T-cell (primary cell): ENCODE data around the gene PRDM10. TPM values are rescaled to one million over a fixed set of nuclear protein-coding genes. Genes with fewer than 3 reads are reported as not detected.

ENCODE experiments used
- ATAC-seq, 4 experiments: fragments of 200-7000 bp in 3 of 4; fragments of 150-1000 bp in 1 of 4; cut with Tn5 transposase; replicated peaks in 1 of 4; 1 replicate in 3 of 4; 2 replicates in 1 of 4; pipeline ENCODE4 v1.10.0; 2021; ENCODE audit warnings: moderate library complexity in 3 of 4, mild to moderate bottlenecking in 2 of 4, moderate number of reproducible peaks in 1 of 4
- CTCF ChIA-PET, 2 donors: fragments of 300-600 bp; sonication (Branson Sonifier 250); formaldehyde crosslinking; loops; one replicate each; lab custom pipeline; 2022; ENCODE audit warnings: antibody characterized with exemption in 2 of 2; lab: Charles Lee
- POLR2A ChIA-PET, 2 donors: fragments of 300-600 bp; sonication (Branson Sonifier 250); formaldehyde crosslinking; loops; one replicate each; lab custom pipeline; 2022; ENCODE audit warnings: antibody characterized with exemption in 2 of 2; lab: Charles Lee
- DNase-seq, 35 experiments: peaks; one replicate each; pipeline versions ENCODE4 v3.0.0 to v3.0.0-alpha.2; 2013 to 2023
- H3K27ac ChIP-seq: one replicate; pipeline ENCODE4 v1.5.1; 2013; ENCODE audit warnings: low read length
- H3K27me3 ChIP-seq, 2 experiments: replicated peaks in 1 of 2; 1 replicate in 1 of 2; 2 replicates in 1 of 2; pipeline versions ENCODE4 v1.6.1 to v1.7.0; 2013; ENCODE audit warnings: low read length in 1 of 2, mixed read lengths in 1 of 2; ENCODE audit not compliant: control insufficient read depth in 2 of 2, insufficient read depth in 2 of 2; ENCODE audit errors: extremely low read depth in 1 of 2
- H3K36me3 ChIP-seq, 2 donors: 1 replicate in 1 of 2; 2 replicates in 1 of 2; pipeline versions ENCODE4 v1.6.1 to v1.7.0; 2013; ENCODE audit warnings: low read length in 1 of 2; ENCODE audit not compliant: control insufficient read depth in 2 of 2, insufficient read depth in 1 of 2; ENCODE audit errors: extremely low read depth in 1 of 2
- H3K4me1 ChIP-seq, 2 experiments: 1 replicate in 1 of 2; 2 replicates in 1 of 2; pipeline versions ENCODE4 v1.6.1 to v1.7.0; 2013; ENCODE audit warnings: low read length in 2 of 2, mixed read lengths in 1 of 2; ENCODE audit not compliant: insufficient read depth in 2 of 2, control insufficient read depth in 1 of 2; ENCODE audit errors: extremely low read depth in 1 of 2
- H3K4me3 ChIP-seq, 2 donors: 1 replicate in 1 of 2; 2 replicates in 1 of 2; pipeline versions ENCODE4 v1.5.1 to v1.7.0; 2013; ENCODE audit warnings: mild to moderate bottlenecking in 2 of 2, low read length in 1 of 2, moderate library complexity in 1 of 2; ENCODE audit not compliant: control insufficient read depth in 1 of 2; ENCODE audit errors: extremely low read depth in 1 of 2
- H3K9me3 ChIP-seq: 2 replicates; pipeline ENCODE4 v1.7.0; 2013
- H3K27ac Mint-ChIP-seq, 2 donors: one replicate each; pipeline ENCODE4 v1.8.0; 2020 to 2021; ENCODE audit warnings: mild to moderate bottlenecking in 2 of 2, mixed read lengths in 2 of 2
- H3K27me3 Mint-ChIP-seq, 2 donors: one replicate each; pipeline ENCODE4 v1.8.0; 2021 to 2022; ENCODE audit warnings: mixed read lengths in 2 of 2
- H3K36me3 Mint-ChIP-seq: one replicate; pipeline ENCODE4 v1.8.0; 2021; ENCODE audit warnings: mixed read lengths
- H3K4me1 Mint-ChIP-seq, 3 donors: one replicate each; pipeline ENCODE4 v1.8.0; 2020 to 2022; ENCODE audit warnings: mixed read lengths in 3 of 3, mild to moderate bottlenecking in 1 of 3
- H3K4me3 Mint-ChIP-seq, 3 donors: one replicate each; pipeline ENCODE4 v1.8.0; 2020 to 2022; ENCODE audit warnings: mild to moderate bottlenecking in 3 of 3, mixed read lengths in 3 of 3, moderate library complexity in 3 of 3
- H3K9me3 Mint-ChIP-seq, 3 donors: one replicate each; pipeline ENCODE4 v1.8.0; 2020 to 2022; ENCODE audit warnings: mixed read lengths in 3 of 3
- WGBS: methylation state at CpG from one replicate; pipeline ENCODE4 v1.1.5; 2013; ENCODE audit warnings: missing lambda C conversion rate; ENCODE audit not compliant: insufficient coverage; 5-methylcytosine and 5-hydroxymethylcytosine counted together
- total RNA-seq, 35 experiments: library from RNA in 6 of 35; stranded (reverse) in 6 of 35; fragments of 120-200 nt in 1 of 35; gene quantifications; one replicate each; pipeline versions ENCODE4 v1.2.1 to v1.2.4 and lab custom pipeline; 2013 to 2026

Gene PRDM10
- total RNA-seq, 5 donors from 2014 or later (not counting 1 experiment from before 2014, with no cell fraction given), result 10.0 to 15.6 (median 14.2) TPM

DNA sequence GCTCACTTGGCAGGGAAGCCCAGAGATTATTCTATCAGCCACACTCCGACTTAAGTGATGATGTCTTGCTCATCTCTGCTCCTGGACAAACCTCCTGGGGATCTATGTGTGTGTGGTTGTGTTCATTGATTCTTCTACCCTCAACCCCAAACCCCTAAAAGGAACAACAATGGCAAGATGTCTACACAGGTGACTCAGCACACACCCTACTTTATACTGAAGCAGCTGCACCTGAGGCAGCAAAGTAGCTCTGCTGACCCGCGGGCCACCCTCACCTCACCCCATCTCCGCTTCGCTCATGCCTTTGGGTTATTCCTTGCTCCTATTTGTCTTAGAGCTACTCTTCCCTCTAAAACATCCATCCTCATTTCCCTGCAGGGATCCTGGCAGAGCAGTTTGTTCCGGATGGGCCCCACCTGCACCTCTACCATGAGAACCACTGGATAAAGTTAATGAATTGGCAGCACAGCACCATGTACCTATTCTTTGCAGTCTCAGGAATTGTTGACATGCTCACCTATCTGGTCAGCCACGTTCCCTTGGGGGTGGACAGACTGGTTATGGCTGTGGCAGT, 148.3 kb downstream of the PRDM10 start:
- ATAC-seq, result peak in 3 of 4 experiments; percentile 56 to 62 (median 59)
- CTCF ChIA-PET, result interaction anchor here in 1 of 2 donors (1.1 to 1.2 kb wide), 2 partner anchors 39 to 87 kb away, joined by 3 to 4 read pairs; partner anchors contain the start of gene TMEM45B

DNA sequence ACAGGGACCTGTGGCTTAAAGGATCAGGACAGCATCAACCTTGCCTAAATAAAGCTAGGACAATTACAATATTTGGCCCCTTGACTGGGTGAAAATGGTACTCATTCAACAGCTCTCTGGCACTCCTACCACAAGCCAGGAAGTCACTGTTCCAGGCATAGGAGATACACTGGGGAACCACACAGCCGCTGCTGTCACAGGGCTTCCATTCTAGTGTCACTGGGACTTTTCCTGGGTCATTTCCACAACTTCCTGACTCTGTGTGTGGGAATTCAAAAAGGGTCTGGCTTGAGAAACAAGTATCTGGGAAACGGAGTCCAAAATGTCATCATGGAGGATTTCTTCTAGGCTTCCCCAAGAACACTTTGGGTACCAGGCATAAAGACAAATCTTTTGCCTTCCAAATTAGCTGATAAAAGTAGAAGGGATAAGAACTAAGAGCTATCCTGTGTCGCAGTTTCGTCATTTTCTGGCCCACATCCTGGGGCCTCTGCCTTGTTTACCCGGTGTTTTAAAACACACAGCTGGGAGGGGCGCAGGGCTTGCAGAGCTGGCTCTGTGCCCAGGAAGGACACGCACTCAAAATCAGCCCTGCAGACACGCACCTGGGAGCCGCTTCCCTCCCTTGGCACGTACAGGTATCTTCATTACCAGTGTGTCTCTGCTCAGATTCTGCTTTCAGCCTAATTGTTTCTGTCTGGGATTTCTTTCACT, 149.0 kb downstream of the PRDM10 start:
- ATAC-seq, result peak; percentile 87 to 94 (median 88)
- peak overlapping the region; percentile 64 to 71 (median 66) for H3K4me3 Mint-ChIP-seq
- Histone ChIP-seq H3K36me3 (no peaks in the 10 kb centered on the region), H3K4me1 (peaks cover 11 to 24% of the 10 kb centered on the region in 2 experiments), H3K27me3 (no peaks in the 10 kb centered on the region), H3K4me3 (peak overlapping the region in 1 of 2 donors; percentile 6), H3K9me3 (no peaks in the 10 kb centered on the region), H3K27ac (peak overlapping the region; percentile 92)
- 10% methylated on average over 10 of the region's 10 CpGs for WGBS
- POLR2A ChIA-PET, result interaction anchor here (0.6 to 0.7 kb wide), 2 partner anchors 8 to 1160 kb away, joined by 4 to 5 read pairs; no protein-coding TSS in a partner anchor
- no peaks in the 10 kb centered on the region for H3K27me3 Mint-ChIP-seq
- peak; percentile 68 to 95 (median 87) for DNase-seq
- peaks cover 42% of the 10 kb centered on the region for H3K36me3 Mint-ChIP-seq
- H3K9me3 Mint-ChIP-seq, result no peaks in the 10 kb centered on the region
- CTCF ChIA-PET, result interaction anchor here in 1 of 2 donors (1.1 to 1.2 kb wide), 2 partner anchors 39 to 86 kb away, joined by 3 to 4 read pairs; partner anchors contain the start of gene TMEM45B
- H3K27ac Mint-ChIP-seq, result peak overlapping the region; percentile 99 to 100
- peaks cover 39 to 62% (median 51%) of the 10 kb centered on the region in 3 donors for H3K4me1 Mint-ChIP-seq

More for the DNA sequence above, 148.3 kb downstream of the PRDM10 start:
- Mint-ChIP-seq H3K27ac (peak overlapping the region; percentile 99 to 100), H3K4me1 (peaks cover 45 to 68% (median 58%) of the 10 kb centered on the region in 3 donors), H3K9me3 (no peaks in the 10 kb centered on the region), H3K36me3 (peaks cover 45% of the 10 kb centered on the region), H3K4me3 (peak overlapping the region; percentile 64 to 71 (median 66)), H3K27me3 (no peaks in the 10 kb centered on the region)
- Histone ChIP-seq H3K27me3 (no peaks in the 10 kb centered on the region), H3K9me3 (no peaks in the 10 kb centered on the region), H3K4me1 (peaks cover 11 to 24% of the 10 kb centered on the region in 2 experiments), H3K36me3 (no peaks in the 10 kb centered on the region), H3K4me3 (peak overlapping the region in 1 of 2 donors; percentile 6), H3K27ac (peak overlapping the region; percentile 92)
- 95% methylated on average over 6 of the region's 7 CpGs for WGBS
- POLR2A ChIA-PET, result interaction anchor here in 1 of 2 donors (0.7 kb wide), 1 partner anchor 1161 kb away, joined by 5 read pairs; no protein-coding TSS in a partner anchor
- no peak for DNase-seq

DNA sequence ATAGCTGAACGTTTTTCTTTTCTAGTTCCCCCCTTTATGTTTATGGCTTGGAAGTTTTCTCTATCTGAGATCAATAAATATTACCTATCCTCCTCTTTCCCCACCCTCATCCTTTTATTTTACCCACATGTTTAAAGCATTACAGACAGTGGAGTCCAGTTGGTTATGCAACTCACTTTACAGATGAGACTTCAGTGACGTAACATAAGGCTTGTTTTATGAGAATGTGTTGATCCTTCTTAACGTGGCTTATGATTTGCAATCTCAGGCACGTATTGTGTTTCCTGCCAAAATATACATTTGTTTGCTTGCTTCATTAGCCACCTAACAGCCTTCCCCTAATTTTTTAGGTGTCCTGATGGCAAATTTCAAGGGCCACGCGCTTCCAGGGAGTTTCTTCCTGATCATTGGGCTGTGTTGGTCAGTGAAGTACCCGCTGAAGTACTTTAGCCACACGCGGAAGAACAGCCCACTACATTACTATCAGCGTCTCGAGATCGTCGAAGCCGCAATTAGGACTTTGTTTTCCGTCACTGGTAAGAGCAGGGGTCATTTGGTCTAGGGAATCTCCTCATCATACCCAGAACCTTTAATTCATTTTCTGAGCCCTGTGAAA, 150.4 kb downstream of the PRDM10 start:
- peak overlapping the region in 1 of 3 donors; percentile 66 for H3K4me3 Mint-ChIP-seq
- H3K27me3 Mint-ChIP-seq, result no peaks in the 10 kb centered on the region
- H3K9me3 Mint-ChIP-seq, result no peaks in the 10 kb centered on the region
- peak overlapping the region; percentile 92 for H3K27ac ChIP-seq
- H3K4me1 ChIP-seq, result peaks cover 11 to 21% of the 10 kb centered on the region in 2 experiments
- H3K27ac Mint-ChIP-seq, result peak overlapping the region; percentile 99 to 100
- DNase-seq, result no peak
- no peaks in the 10 kb centered on the region for H3K36me3 ChIP-seq
- H3K27me3 ChIP-seq, result no peaks in the 10 kb centered on the region
- ATAC-seq, result no peak
- CTCF ChIA-PET, result no interaction called here
- H3K4me1 Mint-ChIP-seq, result peaks cover 35 to 51% (median 40%) of the 10 kb centered on the region in 3 donors
- POLR2A ChIA-PET, result interaction anchor here in 1 of 2 donors (0.8 kb wide), 1 partner anchor 218 kb away, joined by 4 read pairs; the partner anchor contains the start of gene APLP2
- WGBS, result no CpG with 5 or more reads among the region's 15 CpGs
- no peaks in the 10 kb centered on the region for H3K9me3 ChIP-seq
- peaks cover 32% of the 10 kb centered on the region for H3K36me3 Mint-ChIP-seq
- H3K4me3 ChIP-seq, result no peak overlapping the region

Other genes with a start within 250 kb of the PRDM10 start
- 10 to 100 TPM in 3 of 5 donors, 1 to 10 TPM in 2; 1.4 to 22.7 (median 14.3) TPM for gene TMEM45B, start 187.0 kb downstream of the PRDM10 start, total RNA-seq
- 10 to 100 TPM; 49.7 to 83.9 (median 65.9) TPM for gene NFRKB, start 107.3 kb downstream of the PRDM10 start, total RNA-seq
- 10 to 100 TPM; 36.4 to 61.9 (median 51.0) TPM for gene APLP2, start 67.1 kb upstream of the PRDM10 start, total RNA-seq
- 1 to 10 TPM in 2 of 5 donors, under 1 TPM in 3; 0.49 to 1.5 (median 0.82) TPM for gene ST14, start 156.9 kb upstream of the PRDM10 start, total RNA-seq